GM20000 (cell line): Measurements from ENCODE around the gene RASAL2.

Experiments
- DNase-seq: peaks from one replicate; pipeline ENCODE4 v3.0.0; 2012; ENCODE audit warnings: low spot score
- CTCF ChIP-seq: IDR thresholded peaks from 2 replicates; pipeline ENCODE4 v1.5.1; 2012; ENCODE audit warnings: mild to moderate bottlenecking, control low read depth; ENCODE audit errors: extremely low read depth, missing control alignments

RASAL2 gene

GRCh38 chr1:178266113-178266512, 172.2 kb downstream of the RASAL2 start:
- DNase-seq: no peak
- no peak for TF ChIP-seq CTCF

GRCh38 chr1:178266619-178267066, 172.7 kb downstream of the RASAL2 start:
- DNase-seq: no peak
- no peak for TF ChIP-seq CTCF

GRCh38 chr1:178267646-178268094, 173.8 kb downstream of the RASAL2 start:
- TF ChIP-seq CTCF: no peak
- no peak for DNase-seq

GRCh38 chr1:178271471-178271870, 177.6 kb downstream of the RASAL2 start:
- DNase-seq: no peak
- no peak for TF ChIP-seq CTCF

GRCh38 chr1:178273707-178274410, 180.0 kb downstream of the RASAL2 start:
- no peak for DNase-seq
- TF ChIP-seq CTCF: no peak

- no peak for DNase-seq
- no peak for TF ChIP-seq CTCF
These were observed 181.1 kb downstream of the RASAL2 start for GRCh38 chr1:178275049-178275448.

- TF ChIP-seq CTCF: no peak
- no peak for DNase-seq
These were observed 181.6 kb downstream of the RASAL2 start for GRCh38 chr1:178275553-178275952.
